Stimulated activated naive CD4-positive, alpha-beta T cell treated with Interleukin-2 at 50 U/mL for 16 hours (primary cell): ENCODE data around the gene PRAC1.

Experiments used
- DNase-seq: peaks from one replicate; lab custom pipeline; 2025; lab: John Stamatoyannopoulos, UW

Gene PRAC1

DNA sequence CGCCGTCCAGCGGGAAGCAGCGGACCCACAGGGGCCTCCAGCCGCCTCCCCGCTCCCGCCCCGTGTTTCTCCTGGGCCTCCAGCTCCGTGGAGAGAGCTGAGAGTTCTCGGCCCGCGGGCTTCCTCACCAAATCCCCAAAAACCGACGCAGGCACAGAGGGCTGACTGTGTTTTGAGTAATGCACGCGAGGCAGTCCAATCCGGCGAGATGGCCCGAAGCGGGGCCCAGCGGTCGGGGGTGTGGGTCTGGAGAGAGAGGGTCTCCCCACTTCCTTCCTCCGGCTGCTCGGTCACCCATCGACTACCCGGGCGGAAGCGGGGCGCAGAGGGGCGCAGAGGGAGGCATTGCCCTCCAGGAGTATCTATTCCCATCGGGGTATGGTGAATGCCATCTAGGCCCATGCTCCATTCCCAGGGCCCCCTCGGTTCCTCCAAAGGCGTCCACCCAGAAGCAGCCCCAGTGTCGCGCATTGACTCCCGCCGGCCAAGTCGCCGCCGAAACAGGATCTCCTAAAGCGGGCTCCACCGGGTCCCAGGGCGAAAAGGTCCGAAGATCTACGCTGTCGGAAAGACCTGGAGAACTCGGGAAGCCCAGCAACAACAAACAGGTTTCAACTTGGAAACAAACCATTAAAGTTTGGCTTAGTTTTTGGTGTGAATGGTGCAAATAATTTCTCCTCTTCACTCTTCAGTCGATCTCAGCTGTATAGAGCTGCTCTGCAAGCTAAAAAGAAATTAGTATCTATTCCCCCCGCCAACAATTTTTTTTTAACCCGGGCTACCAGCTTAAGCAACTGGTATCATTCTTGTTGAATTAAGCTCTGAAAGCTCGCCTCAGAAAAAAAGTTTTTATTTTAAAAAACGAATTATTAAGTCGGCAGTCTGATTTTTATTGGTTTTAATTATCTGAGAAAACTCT, 25.4 kb upstream of the PRAC1 start:
- DNase-seq, result no peak

GRCh38 chr17:48746916-48747444, 24.7 kb upstream of the PRAC1 start:
- no peak for DNase-seq

- no peak for DNase-seq
Observed at GRCh38 chr17:48745381-48746275, 23.3 kb upstream of the PRAC1 start.

- no peak for DNase-seq
Observed at GRCh38 chr17:48740537-48740936, 18.2 kb upstream of the PRAC1 start.

DNA sequence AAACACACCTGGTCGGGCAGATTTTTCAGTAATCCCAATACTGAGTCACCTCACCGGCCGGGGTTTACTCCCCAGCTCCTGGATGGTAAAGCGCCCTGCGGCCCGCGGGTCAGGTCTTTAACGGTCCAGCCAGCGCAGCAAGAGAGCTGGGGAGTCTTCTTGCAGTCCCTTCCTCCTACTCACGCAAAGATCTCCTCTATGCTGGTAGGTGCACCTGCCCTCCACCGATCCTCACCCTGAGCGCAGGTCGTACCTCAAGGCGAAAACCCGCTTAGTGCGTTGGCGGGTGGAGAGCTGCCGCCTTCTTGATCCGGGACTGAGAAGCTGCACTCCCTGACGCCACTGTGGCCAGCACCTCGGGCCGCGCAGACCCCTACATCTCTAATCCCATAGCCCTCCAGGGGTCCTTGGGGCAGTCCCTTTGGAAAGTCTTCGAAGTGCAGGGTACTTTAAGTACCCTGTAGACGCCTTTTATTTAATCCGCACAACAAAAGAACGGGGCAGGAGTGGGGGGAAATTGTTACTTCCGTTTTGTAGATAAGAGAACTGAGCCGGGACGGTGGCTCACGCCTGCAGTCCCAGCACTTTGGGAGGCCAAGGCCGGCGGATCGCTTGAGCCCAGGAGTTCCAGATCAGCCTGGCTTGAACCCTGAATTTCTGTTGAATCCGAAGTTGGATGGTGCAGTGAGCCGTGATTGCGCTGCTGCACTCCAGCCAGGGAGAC, 16.6 kb upstream of the PRAC1 start:
- no peak for DNase-seq

DNA sequence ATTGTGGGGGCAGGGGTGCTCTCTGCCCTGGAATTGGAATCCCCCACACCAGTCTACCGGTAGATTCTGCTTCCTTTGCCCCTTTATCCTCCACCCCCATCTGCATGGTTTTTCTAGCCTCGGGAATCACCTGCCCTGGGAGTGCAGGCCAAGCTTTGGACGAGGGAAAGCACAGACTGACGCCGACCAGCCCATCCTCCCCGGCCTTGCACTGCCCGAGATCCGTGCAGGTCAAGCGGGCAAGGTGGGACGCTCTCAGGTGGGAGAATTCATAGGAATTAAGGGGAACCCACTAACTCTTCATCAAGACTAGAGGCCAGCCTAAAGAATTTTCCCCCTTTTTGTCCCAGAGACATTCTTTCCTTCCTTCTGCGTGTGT, 16.1 kb upstream of the PRAC1 start:
- no peak for DNase-seq

DNA sequence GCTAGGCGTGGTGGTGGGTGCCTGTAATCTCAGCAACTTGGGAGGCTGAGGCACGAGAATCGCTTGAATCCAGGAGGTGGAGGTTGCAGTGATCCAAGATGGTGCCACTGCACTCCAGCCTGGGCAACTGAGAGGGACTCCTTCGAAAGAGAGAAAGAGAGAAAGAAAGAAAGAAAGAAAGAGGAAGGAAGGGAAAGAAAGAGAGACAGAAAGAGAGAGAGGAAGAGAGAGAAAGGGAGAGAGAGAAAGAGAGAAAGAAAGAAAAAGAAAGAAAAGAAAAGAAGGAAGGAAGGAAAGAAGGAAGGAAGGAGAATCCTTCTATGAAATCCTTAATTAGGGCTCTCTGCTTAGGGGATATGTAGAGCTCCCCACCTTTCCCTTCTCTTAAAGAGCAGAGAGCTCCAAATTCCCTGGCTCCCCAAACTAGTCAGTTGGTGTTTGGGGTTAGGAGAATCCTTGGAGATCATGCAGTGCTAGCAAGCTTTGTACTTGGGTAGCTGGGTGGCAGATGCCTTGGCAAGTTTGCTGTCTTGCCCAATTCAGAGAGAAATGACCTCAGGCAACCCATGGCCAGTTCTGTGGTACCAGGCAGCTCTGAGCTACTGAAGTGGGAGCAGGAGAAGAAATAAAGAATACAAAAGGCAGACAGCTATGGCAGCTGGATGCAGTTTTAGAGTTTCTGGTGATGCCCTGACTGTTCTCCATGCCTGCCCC, 15.2 kb upstream of the PRAC1 start:
- DNase-seq, result no peak

DNA sequence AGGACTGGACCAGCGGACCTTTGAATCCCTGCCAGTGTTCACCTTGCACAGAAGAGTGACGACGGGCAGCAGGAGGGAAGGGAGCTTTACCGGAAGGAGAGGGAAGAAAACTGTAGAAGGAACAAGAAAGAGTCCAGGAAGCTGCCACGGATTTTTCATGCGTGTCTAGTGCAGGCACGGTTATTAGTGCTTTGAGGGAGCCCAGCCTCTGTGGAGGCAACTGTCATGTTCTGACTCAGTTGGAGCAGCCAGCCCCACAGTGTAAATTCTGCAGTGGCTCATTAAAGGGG, 12.7 kb upstream of the PRAC1 start:
- no peak for DNase-seq

DNA sequence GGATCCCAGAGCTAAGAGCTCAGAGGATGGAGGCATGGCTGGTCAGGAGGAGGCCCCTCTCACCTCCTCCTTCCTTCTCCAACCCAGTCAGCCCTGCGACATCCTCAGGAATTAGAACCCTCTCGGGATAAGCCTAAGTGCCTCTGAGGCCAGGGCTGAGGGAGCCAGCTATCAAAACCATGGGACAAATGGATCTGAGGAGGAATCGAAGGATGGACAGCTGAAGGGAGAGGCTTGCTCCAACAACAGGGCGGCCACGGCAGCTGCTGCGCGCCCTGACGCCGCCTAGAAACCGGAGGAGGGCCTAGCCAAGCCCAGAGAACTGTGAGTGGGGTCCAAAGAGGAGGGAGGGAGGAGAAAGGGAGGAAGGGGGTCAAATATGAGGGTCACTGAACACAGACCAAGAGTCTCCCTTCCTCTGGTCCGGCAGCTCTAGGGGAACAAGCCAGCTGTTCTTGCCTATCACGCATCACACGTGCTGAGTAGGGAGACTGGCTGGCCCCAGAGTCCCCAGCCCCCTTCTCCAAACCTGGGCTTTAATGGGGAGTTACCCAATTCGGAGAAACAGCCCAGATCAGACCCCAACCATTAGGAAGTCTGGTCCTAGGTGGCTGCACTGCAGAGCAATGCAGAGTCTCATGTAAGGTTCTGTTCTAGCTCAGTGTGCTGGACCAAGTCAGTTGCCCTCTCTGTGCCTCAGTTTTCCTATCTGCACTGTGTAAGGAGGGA, 12.2 kb upstream of the PRAC1 start:
- DNase-seq, result no peak

GRCh38 chr17:48733632-48734328, 11.5 kb upstream of the PRAC1 start:
- no peak for DNase-seq

- DNase-seq, result no peak
Observed at GRCh38 chr17:48732688-48733629, 10.6 kb upstream of the PRAC1 start.

DNA sequence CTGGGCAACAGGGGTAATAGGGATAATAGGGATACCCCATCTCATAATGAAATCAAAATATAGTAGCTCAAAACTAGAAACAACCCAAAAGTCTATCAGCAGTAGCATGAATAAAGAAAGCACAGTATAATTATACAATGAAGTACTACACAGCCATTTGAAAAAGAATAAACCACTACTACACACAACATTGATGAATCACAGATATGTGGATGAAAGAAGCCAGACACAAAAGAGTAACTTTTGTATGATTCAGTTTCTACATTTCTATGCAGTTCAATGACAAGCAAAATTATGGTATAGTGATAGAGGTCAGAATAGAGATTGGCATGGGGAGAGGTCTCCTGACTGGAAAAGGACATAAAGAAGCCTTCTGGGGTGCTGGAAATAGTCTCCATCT, 9.0 kb upstream of the PRAC1 start:
- DNase-seq, result no peak

DNA sequence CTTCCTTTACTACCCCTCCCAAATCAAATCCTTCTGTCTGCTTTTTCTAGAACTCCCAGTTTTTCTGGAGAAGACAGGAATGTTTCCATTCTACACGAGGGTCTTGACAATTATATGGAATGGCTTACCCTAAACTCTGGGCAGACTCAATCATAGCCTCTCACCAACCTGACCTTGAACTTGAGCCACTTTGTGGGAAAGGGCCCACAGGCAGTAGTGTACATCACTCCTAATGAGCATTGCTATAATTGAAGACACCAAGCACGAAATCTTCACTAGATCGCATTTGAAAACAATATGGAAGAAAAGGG, 7.9 kb upstream of the PRAC1 start:
- no peak for DNase-seq

DNA sequence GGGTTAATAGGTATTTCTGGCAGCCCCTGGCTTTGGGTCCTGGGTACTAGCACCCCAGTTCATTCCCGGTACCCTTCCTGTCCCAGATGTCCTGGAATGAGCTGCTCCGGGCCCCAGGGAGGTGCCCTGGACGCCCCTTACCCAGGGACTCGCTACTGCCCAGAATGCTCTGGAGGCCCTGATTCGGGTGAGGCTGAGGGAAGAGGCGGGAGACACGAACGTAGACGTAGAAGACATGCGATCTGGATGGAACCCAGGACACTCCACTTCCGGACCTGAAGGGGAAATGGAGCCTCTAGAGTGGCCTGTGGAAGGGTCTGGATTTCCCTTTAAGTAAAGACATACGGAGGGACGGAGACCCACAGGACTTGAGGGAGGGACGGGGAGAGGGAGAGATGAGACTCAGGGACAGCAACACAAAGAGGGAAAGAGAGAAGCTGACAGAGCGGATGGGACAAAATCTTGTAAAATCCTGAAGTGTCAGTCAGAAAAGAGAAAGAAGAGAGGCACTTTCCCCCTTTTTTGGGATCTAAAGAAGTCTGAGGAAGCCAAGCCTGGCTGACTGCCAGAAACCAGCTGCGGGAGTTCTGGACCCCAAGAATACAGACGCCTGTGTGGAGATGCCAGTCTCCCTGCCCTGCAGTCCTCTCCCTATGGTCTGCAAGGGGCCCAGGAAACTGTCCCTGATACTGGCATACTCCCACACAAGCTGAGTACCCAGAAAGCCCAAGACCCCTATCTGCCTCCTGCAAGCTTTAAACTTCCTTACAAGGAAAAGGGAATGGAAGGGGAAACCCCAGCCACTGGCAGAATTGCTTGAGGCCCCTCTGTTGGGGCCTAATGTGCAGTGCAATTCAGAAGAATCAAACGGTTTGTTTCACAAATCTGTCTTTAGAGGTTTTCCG, 7.3 kb upstream of the PRAC1 start:
- no peak for DNase-seq

DNA sequence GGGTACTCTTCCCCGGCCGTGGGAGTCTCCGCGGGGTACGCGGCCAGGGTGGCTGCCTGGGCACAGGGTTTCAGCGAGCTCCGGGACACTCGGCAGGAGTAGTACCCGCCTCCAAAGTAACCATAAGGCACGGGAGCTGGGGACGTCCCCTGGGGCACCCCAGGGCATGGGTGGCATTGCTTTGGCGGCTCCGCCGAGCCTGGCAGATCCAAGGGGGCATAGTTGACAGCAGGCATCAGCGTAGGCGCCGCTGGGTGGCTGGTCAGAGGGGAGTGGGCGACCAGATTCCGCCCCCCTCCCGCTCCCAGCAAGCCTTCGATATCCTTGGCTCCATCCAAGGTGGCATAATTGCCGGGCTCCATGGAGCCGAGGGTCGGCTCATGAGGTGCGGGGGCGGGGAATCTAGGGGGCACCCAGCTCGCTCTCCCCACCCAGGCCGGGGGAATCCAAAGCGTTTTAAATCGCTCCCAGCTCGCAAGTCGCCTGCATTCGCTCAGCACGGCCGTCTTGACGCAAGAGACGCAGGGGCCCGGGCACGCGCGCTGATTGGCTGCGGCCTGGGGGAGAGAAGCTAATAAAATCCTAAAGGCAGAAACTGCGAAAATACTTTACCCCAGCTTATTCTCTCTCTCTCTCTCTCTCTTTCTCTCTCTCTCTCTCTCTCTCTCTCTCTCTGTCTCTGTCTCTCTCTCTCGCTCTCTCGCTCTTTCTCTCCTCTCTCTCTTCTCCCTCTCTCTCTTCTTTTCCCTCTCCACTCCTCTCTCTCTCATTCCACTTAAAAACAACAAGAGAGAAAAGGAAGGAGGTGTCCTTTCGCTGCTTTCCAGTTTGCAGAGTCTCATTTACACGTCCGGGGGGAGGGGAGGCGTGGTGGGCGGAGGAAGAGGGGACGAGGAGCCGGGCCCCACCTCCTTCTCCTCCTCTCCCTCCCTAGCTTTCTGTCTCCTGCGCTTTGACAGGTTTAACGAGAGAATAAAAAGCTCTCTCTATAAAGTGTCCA, 6.2 kb upstream of the PRAC1 start, which contains the start of gene HOXB13:
Gene HOXB13, minus strand, starts transcription at position 519 of the 1,000 bp plus-strand sequence. Its CDS starts 157 bp downstream, at position 362.
- DNase-seq, result peak; percentile 12

- no peak for DNase-seq
Observed at GRCh38 chr17:48727415-48728175, 5.3 kb upstream of the PRAC1 start.
